Ascending aorta (tissue), 2 donors: ENCODE results near the gene SURF4. TPM values are rescaled to one million over a fixed set of nuclear protein-coding genes. Genes with fewer than 3 reads are reported as not detected.

Experiments
- DNase-seq, 2 donors: peaks; one replicate each; pipeline ENCODE4 v3.0.0-alpha.2; 2019; ENCODE audit warnings: low spot score in 2 of 2
- H3K27ac ChIP-seq, 2 donors: fragments of 200-600 bp; sonication (generic); one replicate each; pipeline ENCODE4 v1.5.1; 2016 to 2017; ENCODE audit warnings: mild to moderate bottlenecking in 1 of 2
- H3K27me3 ChIP-seq: fragments of 200-600 bp; sonication (generic); one replicate; pipeline ENCODE4 v1.5.1; 2017
- H3K36me3 ChIP-seq, 2 donors: fragments of 200-600 bp; sonication (generic); one replicate each; pipeline ENCODE4 v1.5.1; 2016
- H3K4me1 ChIP-seq, 2 donors: fragments of 200-600 bp; sonication (generic); one replicate each; pipeline ENCODE4 v1.5.1; 2016 to 2017; ENCODE audit warnings: mild to moderate bottlenecking in 1 of 2
- H3K4me3 ChIP-seq, 2 donors: fragments of 200-600 bp; sonication (generic); one replicate each; pipeline ENCODE4 v1.5.1; 2016 to 2017; ENCODE audit warnings: mild to moderate bottlenecking in 1 of 2
- H3K9me3 ChIP-seq, 2 donors: fragments of 200-600 bp; sonication (generic); one replicate each; pipeline ENCODE4 v1.5.1; 2016
- CTCF ChIP-seq, 3 experiments: fragments of 200-600 bp in 2 of 3; fragments of 450-650 bp in 1 of 3; sonication (generic) in 2 of 3; IDR thresholded peaks; one replicate each; pipeline ENCODE4 v1.5.1; 2016 to 2019; ENCODE audit warnings: antibody characterized with exemption in 3 of 3, mild to moderate bottlenecking in 1 of 3, moderate library complexity in 1 of 3
- intact Hi-C: fragments of 100-400 bp; cut with DNase I; formaldehyde crosslinking; loops from one replicate; pipeline ENCODE4 v1.15.1; 2023
- total RNA-seq: library from RNA; depleted of rRNA; stranded (reverse); fragments of >200 nt; gene quantifications from one replicate; pipeline ENCODE4 v1.1.0, GENCODE V29; 2016

The SURF4 gene
- 161 TPM for total RNA-seq

DNA sequence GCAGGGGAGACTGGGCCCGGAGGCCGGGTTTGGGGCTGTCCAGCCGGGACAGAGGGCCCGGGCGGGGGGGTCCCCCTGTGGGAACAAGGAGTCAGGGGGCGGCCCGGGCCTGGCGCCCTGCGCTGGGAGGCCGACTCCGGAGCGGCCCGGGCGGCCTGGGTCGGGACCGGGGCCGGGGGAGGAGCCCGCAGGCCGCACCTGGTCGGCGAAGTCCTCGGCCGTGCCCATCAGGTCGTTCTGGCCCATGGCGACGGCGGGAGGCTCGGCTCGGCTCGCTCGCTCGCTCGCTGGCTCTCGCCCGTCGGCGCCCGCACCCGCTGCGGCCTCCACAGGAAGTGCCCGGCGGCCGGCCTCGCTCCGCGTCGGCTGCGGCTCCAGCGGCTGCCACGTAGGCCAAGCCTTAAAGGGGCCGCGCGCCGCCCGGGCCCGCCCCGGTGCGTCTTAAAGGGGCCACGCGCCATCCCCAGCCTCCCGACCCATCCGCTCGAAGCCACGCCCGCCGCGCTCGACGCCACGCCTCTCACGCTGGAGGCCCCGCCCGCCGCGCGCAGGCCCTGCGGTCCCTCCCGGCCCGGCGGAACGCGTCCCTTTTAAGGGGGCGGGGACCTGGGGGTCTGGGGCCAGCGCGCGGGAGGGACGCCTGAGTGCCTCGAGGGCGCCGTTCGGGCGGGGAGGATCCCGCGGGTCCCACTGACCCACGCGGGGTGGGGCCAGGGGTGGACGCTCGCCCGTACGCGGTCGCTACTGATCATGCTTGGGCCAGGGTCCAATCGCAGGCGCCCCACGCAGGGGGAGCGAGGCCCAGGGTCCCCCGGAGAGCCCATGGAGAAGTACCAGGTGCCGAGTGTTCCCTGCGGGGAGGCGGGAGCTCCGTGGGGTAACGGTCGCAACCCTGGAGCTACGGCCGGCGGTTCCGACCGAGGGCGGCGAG, at the start of gene SURF4, which contains the start of gene STKLD1:
Gene SURF4, minus strand, starts transcription at position 337 of the 931 bp plus-strand sequence. Its CDS starts 91 bp downstream, at position 246.
Gene STKLD1, plus strand, starts transcription at position 643 of the 931 bp plus-strand sequence. Its CDS starts 108 bp downstream, at position 751.
- DNase-seq = peak; percentile 75 to 98
- H3K27ac ChIP-seq = peak within 1 kb of the TSS; percentile 94 to 97
- H3K36me3 ChIP-seq = peaks cover 4 to 16% of the 10 kb centered on the region in 2 donors
- H3K27me3 ChIP-seq = no peaks in the 10 kb centered on the region
- H3K4me3 ChIP-seq = peak within 1 kb of the TSS; percentile 97 to 98
- peak in 1 of 3 experiments; percentile 18 for TF ChIP-seq CTCF (IDR thresholded peaks at IDR 0.05)
- H3K4me1 ChIP-seq = peaks cover 7 to 26% of the 10 kb centered on the region in 2 donors
- intact Hi-C loops = loop anchor here (1.0 to 10.0 kb wide), 6 partner anchors 19 to 649 kb away; partner anchors contain the start of genes BRD3OS, CACFD1, MED22 and REXO4
- no peaks in the 10 kb centered on the region for H3K9me3 ChIP-seq

- no peaks in the 10 kb centered on the region for H3K4me1 ChIP-seq
- H3K27ac ChIP-seq = no peak overlapping the region
- DNase-seq = no peak
- intact Hi-C loops = no loop called here
- H3K9me3 ChIP-seq = no peaks in the 10 kb centered on the region
- TF ChIP-seq CTCF (IDR thresholded peaks at IDR 0.05) = no peak
- no peaks in the 10 kb centered on the region for H3K36me3 ChIP-seq
- H3K4me3 ChIP-seq = no peak overlapping the region
- H3K27me3 ChIP-seq = peaks cover 7% of the 10 kb centered on the region
Measured at GRCh38 chr9:133425049-133425632, 49.3 kb upstream of the SURF4 start.

DNA sequence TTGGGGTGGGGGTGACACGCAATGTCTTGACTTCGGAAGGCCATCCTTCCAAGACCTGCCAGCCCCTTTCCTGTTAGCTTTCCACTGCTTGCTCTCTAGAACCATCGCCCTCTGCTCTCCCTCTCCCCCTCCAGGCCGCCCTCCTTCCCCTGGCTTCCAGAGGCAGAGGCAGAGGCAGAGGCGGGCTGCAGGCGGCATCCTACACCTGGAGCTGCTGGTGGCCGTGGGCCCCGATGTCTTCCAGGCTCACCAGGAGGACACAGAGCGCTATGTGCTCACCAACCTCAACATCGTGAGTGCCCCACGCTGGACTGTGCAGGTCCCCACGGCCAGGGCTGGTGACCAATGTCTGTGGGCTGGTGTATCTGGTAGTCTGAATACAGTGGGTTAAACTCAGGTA, 48.3 kb upstream of the SURF4 start:
- no peak overlapping the region for H3K4me3 ChIP-seq
- no peak for DNase-seq
- no peaks in the 10 kb centered on the region for H3K36me3 ChIP-seq
- H3K27me3 ChIP-seq = peaks cover 7% of the 10 kb centered on the region
- H3K9me3 ChIP-seq = no peaks in the 10 kb centered on the region
- H3K27ac ChIP-seq = no peak overlapping the region
- intact Hi-C loops = no loop called here
- no peak for TF ChIP-seq CTCF (IDR thresholded peaks at IDR 0.05)
- H3K4me1 ChIP-seq = no peaks in the 10 kb centered on the region

DNA sequence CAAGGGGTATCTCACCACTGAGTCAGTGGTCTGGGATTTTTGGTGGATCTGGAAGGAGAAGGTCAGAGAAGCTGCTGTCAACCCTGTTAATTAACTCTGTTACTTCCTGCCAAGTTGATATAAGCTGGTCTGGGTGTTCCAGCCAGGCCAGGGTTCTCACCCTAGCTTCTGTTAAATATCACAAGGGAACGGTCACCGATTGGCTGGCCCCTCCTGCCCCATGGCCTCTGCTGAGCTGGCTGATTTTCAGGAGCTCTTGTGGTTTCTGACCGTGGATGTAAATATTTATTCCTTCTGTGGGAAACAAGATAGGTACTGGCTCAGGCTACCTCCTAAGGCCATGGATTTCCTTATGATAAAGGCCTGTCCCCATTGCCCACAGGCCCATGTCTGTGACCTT, 47.4 kb upstream of the SURF4 start:
- intact Hi-C loops = no loop called here
- Histone ChIP-seq H3K27ac (no peak overlapping the region), H3K4me1 (peaks cover 0 to 3% of the 10 kb centered on the region in 2 donors), H3K9me3 (no peaks in the 10 kb centered on the region), H3K36me3 (no peaks in the 10 kb centered on the region), H3K27me3 (peaks cover 4% of the 10 kb centered on the region), H3K4me3 (no peak overlapping the region)
- no peak for TF ChIP-seq CTCF (IDR thresholded peaks at IDR 0.05)
- DNase-seq = no peak

DNA sequence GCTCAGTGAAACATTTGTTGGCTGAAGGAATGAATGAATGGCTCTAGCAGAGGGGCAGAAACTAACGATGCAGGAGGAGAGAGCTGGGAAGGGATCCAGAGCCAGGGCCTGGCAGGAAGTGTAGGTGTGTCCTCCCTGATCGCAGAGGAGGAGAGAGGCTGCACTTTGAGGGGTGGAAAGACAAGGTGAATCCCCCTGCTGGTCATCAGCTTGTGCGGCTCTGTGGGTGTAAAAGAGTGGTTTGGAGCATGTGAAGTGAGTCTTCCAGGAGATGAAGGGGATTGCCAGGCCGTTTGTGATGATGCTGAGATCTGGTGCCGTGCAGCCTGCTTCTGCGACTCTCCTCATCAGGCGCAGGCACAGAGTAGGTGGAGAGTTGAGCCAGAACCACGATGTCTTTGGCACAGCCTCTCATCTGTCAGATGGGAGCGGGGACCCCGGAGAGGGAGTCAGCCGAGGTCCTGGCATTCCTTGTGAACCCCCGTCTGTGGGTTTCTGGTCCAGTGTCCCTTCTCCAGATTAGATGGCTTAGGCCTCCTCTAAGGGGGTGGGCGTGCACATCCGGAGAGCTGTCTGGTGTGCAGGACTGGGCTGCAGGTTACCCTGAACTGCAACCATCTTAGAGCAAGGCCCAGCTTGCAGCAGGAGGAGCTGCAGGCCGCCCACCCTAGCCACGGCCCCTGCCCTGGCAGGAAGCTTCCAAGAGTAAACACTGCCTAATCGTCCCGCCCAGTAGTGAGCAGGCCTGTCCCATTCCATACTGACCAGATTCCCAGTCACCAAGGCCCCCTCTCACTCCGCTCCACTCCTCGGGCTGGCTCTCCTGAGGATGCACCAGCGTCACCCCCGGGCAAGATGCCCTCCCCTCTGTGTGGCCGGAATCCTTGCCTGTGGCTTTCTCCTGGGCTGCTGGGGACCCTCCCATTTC, 46.0 kb upstream of the SURF4 start, which contains the start of gene ADAMTS13:
Gene ADAMTS13, plus strand, starts transcription at position 753 of the 928 bp plus-strand sequence. Its CDS starts 77 bp downstream, at position 830.
- no peak for TF ChIP-seq CTCF (IDR thresholded peaks at IDR 0.05)
- Histone ChIP-seq H3K27ac (no peak within 1 kb of the TSS), H3K9me3 (no peaks in the 10 kb centered on the region), H3K27me3 (no peaks in the 10 kb centered on the region), H3K36me3 (no peaks in the 10 kb centered on the region), H3K4me3 (no peak within 1 kb of the TSS), H3K4me1 (peaks cover 0 to 12% of the 10 kb centered on the region in 2 donors)
- intact Hi-C loops = no loop called here
- no peak for DNase-seq
